WTC11 (cell line): Measurements from ENCODE around the gene DYNC2LI1.

ENCODE experiments used
- TF ChIP-seq, protein P1 (sequence below): fragments of 200-600 bp; IDR thresholded peaks from 2 replicates; pipeline ENCODE4 v1.8.0; 2022; ENCODE audit warnings: antibody characterized with exemption
- TF ChIP-seq, protein P2 (sequence below): sonication (generic); formaldehyde crosslinking; IDR thresholded peaks from 2 replicates; pipeline ENCODE4 v1.8.0; 2022; ENCODE audit warnings: mild to moderate bottlenecking, missing genetic modification reagents
- TF ChIP-seq, protein P3 (sequence below): sonication (generic); formaldehyde crosslinking; IDR thresholded peaks from 2 replicates; pipeline ENCODE4 v1.8.1; 2022; ENCODE audit warnings: mild to moderate bottlenecking, missing genetic modification reagents, moderate library complexity, borderline replicate concordance
- TF ChIP-seq, protein P4 (sequence below): sonication (generic); formaldehyde crosslinking; IDR thresholded peaks from 2 replicates; pipeline ENCODE4 v1.8.0; 2022; ENCODE audit warnings: mild to moderate bottlenecking, missing genetic modification reagents

DNA sequence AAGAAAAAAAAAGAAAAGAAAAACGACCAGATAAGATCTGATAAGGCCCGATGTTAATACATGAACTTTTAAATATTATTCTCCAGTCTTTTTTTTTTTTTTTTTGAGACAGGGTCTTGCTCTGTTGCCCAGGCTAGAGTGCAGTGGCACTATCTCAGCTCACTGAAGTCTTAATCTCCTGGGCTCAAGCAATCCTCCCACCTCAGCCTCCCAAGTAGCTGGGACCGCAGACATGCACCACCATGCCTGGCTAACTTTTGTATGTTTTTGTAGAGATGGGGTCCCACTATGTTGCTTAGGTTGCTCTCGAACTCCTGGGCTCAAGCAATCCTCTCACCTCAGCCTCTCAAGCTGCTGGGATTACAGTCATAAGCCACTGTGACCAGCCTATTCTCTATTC, 63.2 kb downstream of the DYNC2LI1 start:
- TF ChIP-seq, protein P1, sequence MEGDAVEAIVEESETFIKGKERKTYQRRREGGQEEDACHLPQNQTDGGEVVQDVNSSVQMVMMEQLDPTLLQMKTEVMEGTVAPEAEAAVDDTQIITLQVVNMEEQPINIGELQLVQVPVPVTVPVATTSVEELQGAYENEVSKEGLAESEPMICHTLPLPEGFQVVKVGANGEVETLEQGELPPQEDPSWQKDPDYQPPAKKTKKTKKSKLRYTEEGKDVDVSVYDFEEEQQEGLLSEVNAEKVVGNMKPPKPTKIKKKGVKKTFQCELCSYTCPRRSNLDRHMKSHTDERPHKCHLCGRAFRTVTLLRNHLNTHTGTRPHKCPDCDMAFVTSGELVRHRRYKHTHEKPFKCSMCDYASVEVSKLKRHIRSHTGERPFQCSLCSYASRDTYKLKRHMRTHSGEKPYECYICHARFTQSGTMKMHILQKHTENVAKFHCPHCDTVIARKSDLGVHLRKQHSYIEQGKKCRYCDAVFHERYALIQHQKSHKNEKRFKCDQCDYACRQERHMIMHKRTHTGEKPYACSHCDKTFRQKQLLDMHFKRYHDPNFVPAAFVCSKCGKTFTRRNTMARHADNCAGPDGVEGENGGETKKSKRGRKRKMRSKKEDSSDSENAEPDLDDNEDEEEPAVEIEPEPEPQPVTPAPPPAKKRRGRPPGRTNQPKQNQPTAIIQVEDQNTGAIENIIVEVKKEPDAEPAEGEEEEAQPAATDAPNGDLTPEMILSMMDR = no peak
- TF ChIP-seq, protein P2, sequence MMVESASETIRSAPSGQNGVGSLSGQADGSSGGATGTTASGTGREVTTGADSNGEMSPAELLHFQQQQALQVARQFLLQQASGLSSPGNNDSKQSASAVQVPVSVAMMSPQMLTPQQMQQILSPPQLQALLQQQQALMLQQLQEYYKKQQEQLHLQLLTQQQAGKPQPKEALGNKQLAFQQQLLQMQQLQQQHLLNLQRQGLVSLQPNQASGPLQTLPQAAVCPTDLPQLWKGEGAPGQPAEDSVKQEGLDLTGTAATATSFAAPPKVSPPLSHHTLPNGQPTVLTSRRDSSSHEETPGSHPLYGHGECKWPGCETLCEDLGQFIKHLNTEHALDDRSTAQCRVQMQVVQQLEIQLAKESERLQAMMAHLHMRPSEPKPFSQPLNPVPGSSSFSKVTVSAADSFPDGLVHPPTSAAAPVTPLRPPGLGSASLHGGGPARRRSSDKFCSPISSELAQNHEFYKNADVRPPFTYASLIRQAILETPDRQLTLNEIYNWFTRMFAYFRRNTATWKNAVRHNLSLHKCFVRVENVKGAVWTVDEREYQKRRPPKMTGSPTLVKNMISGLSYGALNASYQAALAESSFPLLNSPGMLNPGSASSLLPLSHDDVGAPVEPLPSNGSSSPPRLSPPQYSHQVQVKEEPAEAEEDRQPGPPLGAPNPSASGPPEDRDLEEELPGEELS = no peak
- TF ChIP-seq, protein P3, sequence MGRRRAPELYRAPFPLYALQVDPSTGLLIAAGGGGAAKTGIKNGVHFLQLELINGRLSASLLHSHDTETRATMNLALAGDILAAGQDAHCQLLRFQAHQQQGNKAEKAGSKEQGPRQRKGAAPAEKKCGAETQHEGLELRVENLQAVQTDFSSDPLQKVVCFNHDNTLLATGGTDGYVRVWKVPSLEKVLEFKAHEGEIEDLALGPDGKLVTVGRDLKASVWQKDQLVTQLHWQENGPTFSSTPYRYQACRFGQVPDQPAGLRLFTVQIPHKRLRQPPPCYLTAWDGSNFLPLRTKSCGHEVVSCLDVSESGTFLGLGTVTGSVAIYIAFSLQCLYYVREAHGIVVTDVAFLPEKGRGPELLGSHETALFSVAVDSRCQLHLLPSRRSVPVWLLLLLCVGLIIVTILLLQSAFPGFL (CRISPR knock-in tag) = no peak
- TF ChIP-seq, protein P4, sequence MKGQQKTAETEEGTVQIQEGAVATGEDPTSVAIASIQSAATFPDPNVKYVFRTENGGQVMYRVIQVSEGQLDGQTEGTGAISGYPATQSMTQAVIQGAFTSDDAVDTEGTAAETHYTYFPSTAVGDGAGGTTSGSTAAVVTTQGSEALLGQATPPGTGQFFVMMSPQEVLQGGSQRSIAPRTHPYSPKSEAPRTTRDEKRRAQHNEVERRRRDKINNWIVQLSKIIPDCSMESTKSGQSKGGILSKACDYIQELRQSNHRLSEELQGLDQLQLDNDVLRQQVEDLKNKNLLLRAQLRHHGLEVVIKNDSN = no peak
